K562 (cell line): Measurements from ENCODE around the gene IL1RL1.

Experiments used
- CEBPB ChIP-seq: fragments of 450-650 bp; IDR thresholded peaks from 2 replicates; pipeline ENCODE4 v1.6.1; 2016; ENCODE audit warnings: missing genetic modification characterization, missing compliant biosample characterization
- CHD2 ChIP-seq: IDR thresholded peaks from 2 replicates; pipeline ENCODE4 v1.6.1; 2011; ENCODE audit warnings: low read depth, low read length
- HNRNPUL1 ChIP-seq: fragments of 200-400 bp; formaldehyde crosslinking; IDR thresholded peaks from 2 replicates; pipeline ENCODE4 v1.6.1; 2017; ENCODE audit warnings: low read length
- NR2F6 ChIP-seq: fragments of 450-650 bp; formaldehyde crosslinking; IDR thresholded peaks from 2 replicates; pipeline ENCODE4 v1.4.0; 2020; ENCODE audit warnings: mild to moderate bottlenecking
- POLR2A ChIP-seq: fragments of 450-650 bp; conservative IDR thresholded peaks from 2 replicates; pipeline ENCODE4 v1.6.1; 2016
- RCOR1 ChIP-seq, 2 experiments: IDR thresholded peaks; 2 replicates each; pipeline ENCODE4 v1.6.1; 2012; ENCODE audit warnings: low read depth in 2 of 2, low read length in 2 of 2, borderline replicate concordance in 1 of 2, improper control_type of control experiment in 1 of 2
- SP1 ChIP-seq: sonication (generic); formaldehyde crosslinking; IDR thresholded peaks from 2 replicates; pipeline ENCODE4 v1.8.1; 2022; ENCODE audit warnings: mild to moderate bottlenecking, missing genetic modification reagents
- ZNF282 ChIP-seq: sonication (generic); formaldehyde crosslinking; IDR thresholded peaks from 2 replicates; pipeline ENCODE4 v1.8.1; 2023; ENCODE audit warnings: missing genetic modification reagents
- ZNF830 ChIP-seq: fragments of 250-450 bp; sonication (Bioruptor Pico); IDR thresholded peaks from 2 replicates; pipeline ENCODE4 v1.5.0; 2021; ENCODE audit warnings: mild to moderate bottlenecking
- TF ChIP-seq, protein P1 (sequence below): sonication (generic); formaldehyde crosslinking; IDR thresholded peaks from 2 replicates; pipeline ENCODE4 v1.8.0; 2022; ENCODE audit warnings: mild to moderate bottlenecking, missing genetic modification reagents
- TF ChIP-seq, protein P2 (sequence below): sonication (generic); formaldehyde crosslinking; IDR thresholded peaks from 2 replicates; pipeline ENCODE4 v1.8.0; 2023; ENCODE audit warnings: missing genetic modification reagents, mild to moderate bottlenecking, borderline replicate concordance
- TF ChIP-seq, protein P3 (sequence below): sonication (generic); formaldehyde crosslinking; IDR thresholded peaks from 2 replicates; pipeline ENCODE4 v1.8.0; 2022; ENCODE audit warnings: missing genetic modification reagents, mild to moderate bottlenecking, borderline replicate concordance
- TF ChIP-seq, protein P4 (sequence below): fragments of 450-650 bp; formaldehyde crosslinking; IDR thresholded peaks from 2 replicates; pipeline ENCODE4 v1.4.0; 2020; ENCODE audit warnings: mild to moderate bottlenecking

DNA sequence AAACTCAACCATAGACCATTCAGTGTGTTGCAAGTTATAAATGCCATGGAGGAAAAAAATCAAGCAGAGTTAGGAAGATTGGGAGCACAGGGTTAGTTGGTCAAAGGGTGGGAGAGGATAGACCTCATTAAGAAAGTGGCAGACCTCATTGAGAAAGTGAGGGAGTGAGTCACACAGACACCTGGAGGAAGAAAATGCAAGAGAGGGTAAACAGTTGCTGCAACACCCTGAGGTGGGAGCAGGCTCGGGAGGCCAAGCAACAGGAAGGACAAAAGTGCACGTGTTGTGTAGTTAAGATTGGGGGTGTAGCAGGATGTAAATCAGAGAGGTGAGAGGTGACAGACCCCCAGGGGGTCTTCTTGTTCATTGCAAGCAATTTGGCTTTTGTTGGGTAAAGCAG lies 6.4 kb downstream of the IL1RL1 start:
- TF ChIP-seq NR2F6 (no peak), CHD2 (no peak), ZNF830 (no peak), CEBPB (no peak), SP1 (CRISPR knock-in tag) (no peak), POLR2A (no peak), RCOR1 (IDR thresholded peaks at IDR 0.05; ENCODE audit: borderline replicate concordance in 1 of 2, low read depth in 2 of 2, low read length in 2 of 2) (no peak), ZNF282 (CRISPR knock-in tag) (no peak), HNRNPUL1 (no peak)
- TF ChIP-seq, protein P1, sequence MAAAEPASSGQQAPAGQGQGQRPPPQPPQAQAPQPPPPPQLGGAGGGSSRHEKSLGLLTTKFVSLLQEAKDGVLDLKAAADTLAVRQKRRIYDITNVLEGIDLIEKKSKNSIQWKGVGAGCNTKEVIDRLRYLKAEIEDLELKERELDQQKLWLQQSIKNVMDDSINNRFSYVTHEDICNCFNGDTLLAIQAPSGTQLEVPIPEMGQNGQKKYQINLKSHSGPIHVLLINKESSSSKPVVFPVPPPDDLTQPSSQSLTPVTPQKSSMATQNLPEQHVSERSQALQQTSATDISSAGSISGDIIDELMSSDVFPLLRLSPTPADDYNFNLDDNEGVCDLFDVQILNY (CRISPR knock-in tag) = no peak
- TF ChIP-seq, protein P2, sequence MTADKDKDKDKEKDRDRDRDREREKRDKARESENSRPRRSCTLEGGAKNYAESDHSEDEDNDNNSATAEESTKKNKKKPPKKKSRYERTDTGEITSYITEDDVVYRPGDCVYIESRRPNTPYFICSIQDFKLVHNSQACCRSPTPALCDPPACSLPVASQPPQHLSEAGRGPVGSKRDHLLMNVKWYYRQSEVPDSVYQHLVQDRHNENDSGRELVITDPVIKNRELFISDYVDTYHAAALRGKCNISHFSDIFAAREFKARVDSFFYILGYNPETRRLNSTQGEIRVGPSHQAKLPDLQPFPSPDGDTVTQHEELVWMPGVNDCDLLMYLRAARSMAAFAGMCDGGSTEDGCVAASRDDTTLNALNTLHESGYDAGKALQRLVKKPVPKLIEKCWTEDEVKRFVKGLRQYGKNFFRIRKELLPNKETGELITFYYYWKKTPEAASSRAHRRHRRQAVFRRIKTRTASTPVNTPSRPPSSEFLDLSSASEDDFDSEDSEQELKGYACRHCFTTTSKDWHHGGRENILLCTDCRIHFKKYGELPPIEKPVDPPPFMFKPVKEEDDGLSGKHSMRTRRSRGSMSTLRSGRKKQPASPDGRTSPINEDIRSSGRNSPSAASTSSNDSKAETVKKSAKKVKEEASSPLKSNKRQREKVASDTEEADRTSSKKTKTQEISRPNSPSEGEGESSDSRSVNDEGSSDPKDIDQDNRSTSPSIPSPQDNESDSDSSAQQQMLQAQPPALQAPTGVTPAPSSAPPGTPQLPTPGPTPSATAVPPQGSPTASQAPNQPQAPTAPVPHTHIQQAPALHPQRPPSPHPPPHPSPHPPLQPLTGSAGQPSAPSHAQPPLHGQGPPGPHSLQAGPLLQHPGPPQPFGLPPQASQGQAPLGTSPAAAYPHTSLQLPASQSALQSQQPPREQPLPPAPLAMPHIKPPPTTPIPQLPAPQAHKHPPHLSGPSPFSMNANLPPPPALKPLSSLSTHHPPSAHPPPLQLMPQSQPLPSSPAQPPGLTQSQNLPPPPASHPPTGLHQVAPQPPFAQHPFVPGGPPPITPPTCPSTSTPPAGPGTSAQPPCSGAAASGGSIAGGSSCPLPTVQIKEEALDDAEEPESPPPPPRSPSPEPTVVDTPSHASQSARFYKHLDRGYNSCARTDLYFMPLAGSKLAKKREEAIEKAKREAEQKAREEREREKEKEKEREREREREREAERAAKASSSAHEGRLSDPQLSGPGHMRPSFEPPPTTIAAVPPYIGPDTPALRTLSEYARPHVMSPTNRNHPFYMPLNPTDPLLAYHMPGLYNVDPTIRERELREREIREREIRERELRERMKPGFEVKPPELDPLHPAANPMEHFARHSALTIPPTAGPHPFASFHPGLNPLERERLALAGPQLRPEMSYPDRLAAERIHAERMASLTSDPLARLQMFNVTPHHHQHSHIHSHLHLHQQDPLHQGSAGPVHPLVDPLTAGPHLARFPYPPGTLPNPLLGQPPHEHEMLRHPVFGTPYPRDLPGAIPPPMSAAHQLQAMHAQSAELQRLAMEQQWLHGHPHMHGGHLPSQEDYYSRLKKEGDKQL (CRISPR knock-in tag) = no peak
- TF ChIP-seq, protein P3, sequence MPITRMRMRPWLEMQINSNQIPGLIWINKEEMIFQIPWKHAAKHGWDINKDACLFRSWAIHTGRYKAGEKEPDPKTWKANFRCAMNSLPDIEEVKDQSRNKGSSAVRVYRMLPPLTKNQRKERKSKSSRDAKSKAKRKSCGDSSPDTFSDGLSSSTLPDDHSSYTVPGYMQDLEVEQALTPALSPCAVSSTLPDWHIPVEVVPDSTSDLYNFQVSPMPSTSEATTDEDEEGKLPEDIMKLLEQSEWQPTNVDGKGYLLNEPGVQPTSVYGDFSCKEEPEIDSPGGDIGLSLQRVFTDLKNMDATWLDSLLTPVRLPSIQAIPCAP (CRISPR knock-in tag) = no peak
- TF ChIP-seq, protein P4, sequence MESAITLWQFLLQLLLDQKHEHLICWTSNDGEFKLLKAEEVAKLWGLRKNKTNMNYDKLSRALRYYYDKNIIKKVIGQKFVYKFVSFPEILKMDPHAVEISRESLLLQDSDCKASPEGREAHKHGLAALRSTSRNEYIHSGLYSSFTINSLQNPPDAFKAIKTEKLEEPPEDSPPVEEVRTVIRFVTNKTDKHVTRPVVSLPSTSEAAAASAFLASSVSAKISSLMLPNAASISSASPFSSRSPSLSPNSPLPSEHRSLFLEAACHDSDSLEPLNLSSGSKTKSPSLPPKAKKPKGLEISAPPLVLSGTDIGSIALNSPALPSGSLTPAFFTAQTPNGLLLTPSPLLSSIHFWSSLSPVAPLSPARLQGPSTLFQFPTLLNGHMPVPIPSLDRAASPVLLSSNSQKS (CRISPR knock-in tag) = no peak
